ENCODE results near the gene SNTA1.
"Not testable (repeated sequence)": the region's sequence is repeated elsewhere in the genome, so short reads cannot be mapped to it uniquely, and the experiment has no call there.

Gene SNTA1

DNA sequence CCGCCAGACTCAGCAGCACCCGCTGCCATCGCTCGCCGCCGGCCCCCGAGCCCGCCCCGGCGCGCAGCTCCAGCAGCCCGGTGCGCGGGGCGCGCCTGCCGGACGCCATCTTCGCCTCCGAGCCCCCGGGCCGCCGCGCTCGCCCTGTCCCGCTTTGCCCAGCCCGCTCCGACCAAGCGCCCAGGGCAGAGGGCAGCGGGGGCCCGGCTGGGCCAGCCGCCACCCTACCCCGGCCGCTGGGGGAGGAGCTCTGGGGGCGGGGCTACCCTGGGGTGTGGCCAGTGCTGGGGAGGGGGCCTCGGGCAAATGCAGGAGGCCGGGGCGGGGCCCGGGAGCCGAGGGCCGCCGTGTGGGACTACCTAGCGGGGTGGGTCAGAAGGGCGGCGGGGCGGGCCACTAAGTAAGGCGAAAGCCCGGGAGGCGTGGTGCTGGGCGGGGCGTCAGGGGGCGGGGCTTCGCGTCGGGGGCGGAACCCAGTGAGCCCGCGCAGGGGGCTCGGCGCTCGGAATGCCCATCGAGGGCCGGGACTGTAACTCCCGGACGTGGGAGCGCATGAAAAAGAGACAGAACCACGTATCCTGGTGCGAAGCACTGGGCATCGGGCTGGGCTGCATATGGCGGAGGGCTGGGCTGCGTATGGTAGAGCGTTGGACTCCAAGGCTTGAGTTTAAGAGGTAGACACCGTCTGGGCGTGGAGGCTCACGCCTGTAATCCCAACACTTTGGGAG, at the start of gene SNTA1:
TSS of gene SNTA1 (minus strand) at position 252 of the 728 bp plus-strand sequence. CDS start at position 109, 143 bp downstream.
- DNase-seq, result peak; percentile 87 to 88

DNA sequence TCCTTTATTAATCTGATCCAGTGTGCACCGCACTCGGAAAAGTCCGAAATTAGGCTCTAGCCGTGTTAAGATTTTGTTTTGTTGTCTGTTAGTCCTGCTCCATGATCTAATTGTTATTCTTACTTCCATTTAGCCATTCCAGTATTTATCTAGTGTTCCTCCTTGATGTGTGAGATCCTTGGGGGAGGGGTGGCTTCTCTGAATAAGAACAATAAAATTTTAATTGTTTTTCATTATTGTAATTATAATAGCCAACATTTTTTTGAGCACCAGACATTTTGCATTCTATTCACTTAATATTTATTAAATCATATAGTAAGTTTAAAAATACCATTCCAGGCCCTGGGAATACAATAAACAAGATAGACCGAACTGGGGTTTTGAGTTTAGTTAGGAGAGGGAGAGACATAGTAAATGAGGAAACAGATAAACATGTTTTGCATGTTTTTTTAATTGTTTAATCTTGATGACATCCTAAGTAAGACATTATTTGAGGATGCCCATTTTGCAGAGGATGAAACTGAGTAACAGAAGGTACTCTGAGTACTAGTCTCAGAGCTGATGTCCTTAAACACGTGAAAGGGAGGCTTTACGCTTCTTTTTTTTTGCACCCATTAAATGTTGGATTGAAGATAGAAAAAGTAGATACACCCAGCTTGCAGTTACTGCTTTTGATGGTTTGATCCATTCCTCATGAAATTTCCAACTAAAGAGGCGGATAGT, 47.5 kb upstream of the SNTA1 start:
- DNase-seq, result no peak

- no peak for DNase-seq
These were observed 46.7 kb upstream of the SNTA1 start, which contains the start of gene CBFA2T2 for GRCh38 chr20:33490023-33490933. Gene CBFA2T2 (plus strand): TSS chr20:33490096. CDS start chr20:33490268, 172 bp downstream.

- peak; percentile 98 to 99 for DNase-seq
These were observed 46.0 kb upstream of the SNTA1 start for GRCh38 chr20:33489495-33490022.

DNA sequence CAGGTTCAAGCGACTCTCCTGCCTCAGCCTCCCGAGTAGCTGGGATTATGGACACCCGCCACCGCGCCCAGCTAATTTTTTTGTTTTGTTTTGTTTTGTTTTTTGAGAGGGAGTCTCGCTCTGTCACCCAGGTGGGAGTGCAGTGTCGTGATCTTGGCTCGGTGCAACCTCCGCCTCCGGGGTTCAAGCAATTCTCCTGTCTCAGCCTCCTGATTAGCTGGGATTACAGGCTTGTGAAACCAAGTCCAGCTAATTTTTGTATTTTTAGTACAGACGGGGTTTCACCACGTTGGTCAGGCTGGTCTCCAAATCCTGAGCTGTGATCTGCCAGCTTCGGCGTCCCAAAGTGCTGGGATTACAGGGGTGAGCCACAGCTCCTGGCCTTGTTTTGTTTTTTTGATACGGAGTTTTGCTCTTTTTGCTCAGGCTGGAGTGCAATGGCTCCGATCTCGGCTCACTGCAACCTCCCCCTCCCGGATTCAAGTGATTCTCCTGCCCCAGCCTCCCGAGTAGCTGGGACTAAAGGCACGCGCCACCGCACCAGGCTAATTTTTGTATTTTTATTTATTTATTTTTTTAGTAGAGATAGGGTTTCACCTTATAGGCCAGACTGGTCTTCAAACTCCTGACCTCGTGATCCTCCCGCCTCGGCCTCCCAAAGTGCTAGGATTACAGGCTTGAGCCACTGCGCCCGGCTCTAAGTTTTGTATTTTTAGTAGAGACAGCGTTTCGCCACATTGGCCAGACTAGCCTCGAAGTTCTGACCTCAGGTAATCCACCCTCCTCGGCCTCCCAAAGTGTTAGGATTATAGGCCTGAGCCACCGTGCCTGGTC, 45.3 kb upstream of the SNTA1 start:
- not testable (repeated sequence) for DNase-seq

GRCh38 chr20:33488201-33488600, 44.6 kb upstream of the SNTA1 start:
- DNase-seq, result no peak

DNA sequence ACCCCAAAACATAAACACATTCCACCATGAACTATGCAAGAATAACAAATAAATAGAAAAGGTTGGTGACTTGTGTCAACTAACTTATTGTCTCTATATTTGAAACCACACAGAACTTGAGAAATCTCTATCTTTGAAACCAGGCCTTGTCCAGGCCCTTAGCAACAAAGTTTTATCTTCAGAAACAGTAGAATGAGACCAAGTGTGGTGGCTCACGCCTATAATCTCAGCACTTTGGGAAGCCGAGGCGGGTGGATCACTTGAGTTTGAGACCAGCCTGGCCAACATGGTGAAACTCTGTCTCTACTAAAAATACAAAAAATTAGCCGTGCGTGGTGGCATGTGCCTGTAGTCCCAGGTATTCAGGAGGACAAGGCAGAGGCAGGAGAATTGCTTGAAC, 39.6 kb upstream of the SNTA1 start:
- DNase-seq, result not testable (repeated sequence)

DNA sequence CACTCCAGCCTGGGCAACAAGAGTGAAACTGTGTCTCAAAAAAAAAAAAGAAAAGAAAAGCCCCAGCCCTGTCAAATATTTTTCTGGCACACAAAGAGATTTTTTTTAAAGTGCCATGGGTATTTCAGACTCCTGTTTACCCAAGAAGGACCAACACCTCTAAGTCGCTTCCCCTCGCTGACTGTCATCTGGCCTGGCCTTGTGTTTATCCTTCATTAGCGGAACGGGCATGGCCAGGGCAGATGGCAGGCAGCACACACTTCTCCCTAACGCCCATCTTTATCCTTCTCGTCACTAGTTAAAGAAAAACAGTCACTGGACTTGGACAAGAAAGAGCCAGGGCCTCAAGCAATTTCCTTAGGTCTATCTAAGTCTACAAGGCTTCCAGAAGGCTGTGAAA, 39.0 kb upstream of the SNTA1 start:
- DNase-seq, result no peak

GRCh38 chr20:33481431-33481941, 37.9 kb upstream of the SNTA1 start:
- no peak for DNase-seq

DNA sequence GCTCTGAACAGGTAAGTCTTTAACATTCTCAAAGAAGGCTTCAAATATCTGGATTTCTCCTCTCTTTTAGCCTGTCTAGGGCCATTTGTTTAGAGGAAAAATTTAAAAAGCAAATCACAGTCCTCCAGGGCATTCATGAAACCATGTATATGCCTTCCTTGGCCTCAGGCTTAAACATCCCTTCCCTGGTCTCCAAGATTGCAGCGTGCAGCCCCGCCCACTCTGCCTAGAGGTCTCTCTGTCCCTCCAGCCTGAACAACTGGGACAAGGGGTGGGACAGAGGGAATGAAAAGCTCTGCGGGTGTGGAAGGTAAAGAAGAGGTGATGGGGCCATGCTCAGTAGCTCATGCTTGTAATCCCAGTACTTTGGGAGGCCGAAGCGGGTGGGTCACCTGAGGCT, 36.5 kb upstream of the SNTA1 start:
- no peak for DNase-seq

DNA sequence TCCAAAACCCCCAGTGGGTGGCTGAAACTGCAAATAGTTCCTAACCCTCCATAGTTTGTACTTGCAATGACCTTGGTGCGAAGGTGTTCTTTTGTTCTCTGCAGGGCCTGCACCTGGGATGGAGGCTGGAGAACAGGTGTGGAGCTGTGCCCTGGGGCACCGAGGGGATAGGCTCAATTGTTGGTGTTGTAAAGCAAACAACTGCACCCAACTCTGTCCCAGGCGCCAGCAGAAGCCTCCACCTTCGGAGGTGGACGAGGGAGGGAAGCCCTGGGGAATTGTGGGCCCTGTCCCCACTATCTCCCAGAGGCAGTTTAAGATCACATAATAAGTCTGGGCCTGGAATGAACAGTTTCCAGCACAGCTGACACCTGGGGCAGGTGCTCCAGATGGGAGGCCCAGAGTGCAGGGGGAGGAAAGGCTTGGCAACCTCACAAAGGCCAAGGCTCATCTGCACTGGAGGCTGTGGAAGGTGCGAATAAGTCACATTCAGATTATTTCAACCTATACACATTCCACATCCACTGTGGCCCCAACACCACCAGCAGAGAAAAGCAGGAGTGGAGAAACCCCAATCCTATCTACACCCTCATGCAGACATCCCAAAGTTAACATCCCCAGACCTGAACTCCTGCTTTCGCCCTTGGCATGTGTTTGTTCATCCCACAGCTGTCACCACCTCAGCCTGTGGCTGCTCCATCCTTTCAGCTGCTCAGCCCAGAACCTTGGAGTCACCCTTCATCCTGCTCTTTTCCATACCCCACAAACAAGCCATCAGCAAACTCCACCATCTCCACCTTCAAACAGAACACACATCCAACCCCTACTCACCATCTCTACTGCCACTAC, 34.0 kb upstream of the SNTA1 start:
- no peak for DNase-seq

- no peak for DNase-seq
These were observed 32.0 kb upstream of the SNTA1 start for GRCh38 chr20:33475381-33476152.

DNA sequence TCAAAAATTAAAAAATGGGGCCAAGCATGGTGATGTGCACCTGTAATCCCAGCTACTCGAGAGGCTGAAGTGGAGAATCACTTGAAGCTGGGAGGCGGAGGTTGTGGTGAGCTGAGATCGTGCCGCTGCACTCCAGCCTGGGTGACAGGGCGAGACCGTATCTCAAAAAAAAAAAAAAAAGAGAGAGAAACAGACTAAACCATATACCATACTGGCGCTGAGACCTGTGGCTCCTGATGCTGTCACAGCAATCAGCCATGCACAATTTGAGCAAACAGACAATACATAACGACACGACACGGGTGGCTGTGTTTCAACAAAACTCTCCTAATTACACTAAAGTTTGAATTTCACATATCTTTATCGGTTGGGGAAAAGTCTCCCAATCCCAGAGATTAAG, 31.4 kb upstream of the SNTA1 start:
- DNase-seq, result no peak

DNA sequence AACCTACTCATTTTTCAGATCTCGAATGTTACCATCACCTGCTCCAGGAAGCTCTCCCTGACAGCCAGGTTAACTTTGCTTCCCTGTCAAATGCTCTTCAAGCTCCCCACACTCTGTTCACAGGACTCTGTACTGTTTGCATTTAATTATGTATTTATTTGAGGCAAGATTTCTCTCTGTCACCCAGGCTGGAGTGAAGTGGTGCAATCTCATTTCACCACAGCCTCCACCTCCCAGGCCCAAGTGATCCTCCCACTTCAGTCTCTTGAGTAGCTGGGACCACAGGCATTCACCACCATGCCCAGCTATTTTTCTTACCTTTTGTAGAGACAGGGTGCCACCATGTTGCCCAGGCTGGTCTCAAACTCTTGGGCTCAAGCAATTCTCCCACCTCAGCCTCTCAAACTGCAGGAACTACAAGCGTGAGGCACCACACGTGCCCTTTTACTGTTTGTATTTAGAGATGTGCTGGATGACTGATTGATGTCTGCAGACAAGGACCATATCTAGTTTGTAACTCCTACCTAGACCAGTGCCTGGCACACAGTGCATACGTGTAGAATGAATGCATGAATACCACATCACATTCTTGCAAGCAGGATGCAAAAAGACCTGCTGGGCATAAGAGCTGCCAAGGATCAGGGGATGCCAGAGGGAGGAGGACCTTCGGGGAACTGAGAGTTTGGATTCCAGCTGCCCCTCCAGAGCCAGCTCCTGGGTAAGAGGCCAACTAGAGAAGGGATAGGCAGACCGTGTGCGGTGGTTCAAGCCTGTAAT, 30.7 kb upstream of the SNTA1 start:
- no peak for DNase-seq

- DNase-seq, result no peak
These were observed 29.4 kb upstream of the SNTA1 start for GRCh38 chr20:33472868-33473435.

DNA sequence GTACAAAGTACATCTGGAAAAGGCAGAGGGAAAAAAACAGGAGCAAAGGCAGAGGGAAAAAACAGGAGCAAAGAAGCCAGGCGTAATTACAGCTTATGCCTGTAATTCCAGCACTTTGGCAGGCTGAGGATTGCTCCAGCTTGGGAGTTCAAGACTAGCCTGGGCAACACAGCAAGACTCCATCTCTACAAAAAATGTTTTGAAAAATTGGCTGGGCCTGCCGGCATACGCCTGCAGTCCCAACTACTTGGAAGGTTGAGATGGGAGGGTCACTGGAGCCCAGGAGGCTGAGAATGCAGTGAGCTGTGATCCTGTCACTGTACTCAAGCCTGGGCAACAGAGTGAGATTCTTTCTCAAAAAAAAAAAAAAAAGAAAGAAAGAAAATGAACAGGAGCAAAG, 27.3 kb upstream of the SNTA1 start:
- no peak for DNase-seq

- no peak for DNase-seq
These were observed 26.9 kb upstream of the SNTA1 start for GRCh38 chr20:33470457-33470856.

DNA sequence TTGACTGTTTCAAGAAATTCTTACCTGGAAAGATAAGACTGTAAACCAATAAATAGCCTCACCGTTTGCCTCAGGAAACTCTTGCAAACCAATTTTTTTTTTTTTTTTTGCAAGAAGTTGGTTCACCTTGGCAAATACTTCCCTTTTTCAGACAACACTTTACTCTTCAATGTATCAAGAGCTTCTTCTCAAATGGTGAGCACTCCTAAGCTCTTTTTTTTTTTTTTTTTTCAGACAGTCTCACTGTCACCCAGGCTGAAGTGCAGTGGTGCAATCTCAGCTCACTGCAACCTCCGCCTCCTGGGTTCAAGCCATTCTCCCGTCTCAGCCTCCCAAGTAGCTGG, 22.7 kb upstream of the SNTA1 start:
- no peak for DNase-seq
